B cell (primary cell): ENCODE data around the gene GLIS1. TPM values are rescaled to one million over a fixed set of nuclear protein-coding genes. Genes with fewer than 3 reads are reported as not detected.

Source experiments
- ATAC-seq: fragments of 200-7000 bp; cut with Tn5 transposase; one replicate; pipeline ENCODE4 v1.10.0; 2021; ENCODE audit warnings: low read depth, mild to moderate bottlenecking, moderate number of reproducible peaks, moderate library complexity
- CTCF ChIA-PET: fragments of 350-600 bp; sonication (Branson Sonifier 250); formaldehyde crosslinking; loops from one replicate; lab custom pipeline; 2021; ENCODE audit warnings: antibody characterized with exemption, inconsistent platforms; lab: Charles Lee
- POLR2A ChIA-PET: fragments of 350-600 bp; sonication (Branson Sonifier 250); formaldehyde crosslinking; loops from one replicate; lab custom pipeline; 2021; ENCODE audit warnings: antibody characterized with exemption; lab: Charles Lee
- DNase-seq: peaks from one replicate; pipeline ENCODE4 v3.0.0; 2013
- H2AFZ ChIP-seq: 2 replicates; pipeline ENCODE4 v1.6.1; 2012; ENCODE audit warnings: mild to moderate bottlenecking, low read depth, low read length; ENCODE audit not compliant: insufficient read depth, poor library complexity, severe bottlenecking
- H3K27ac ChIP-seq, 2 donors: 1 replicate in 1 of 2; 2 replicates in 1 of 2; pipeline ENCODE4 v1.5.1; 2012 to 2013; ENCODE audit warnings: low read length in 2 of 2, mild to moderate bottlenecking in 2 of 2, moderate library complexity in 1 of 2
- H3K27me3 ChIP-seq, 4 experiments: fragments of 200-600 bp in 1 of 4; sonication (generic) in 1 of 4; replicated peaks in 1 of 4; 1 replicate in 2 of 4; 2 replicates in 2 of 4; pipeline versions ENCODE4 v1.6.1 to v1.7.0; 2013 to 2016; ENCODE audit warnings: low read length in 3 of 4, mild to moderate bottlenecking in 2 of 4, mixed read lengths in 1 of 4, moderate library complexity in 1 of 4; ENCODE audit not compliant: insufficient read depth in 4 of 4, control insufficient read depth in 3 of 4; ENCODE audit errors: control extremely low read depth in 1 of 4
- H3K36me3 ChIP-seq, 2 experiments: replicated peaks in 1 of 2; 1 replicate in 1 of 2; 2 replicates in 1 of 2; pipeline versions ENCODE4 v1.6.1 to v1.7.1; 2013; ENCODE audit warnings: low read length in 1 of 2; ENCODE audit not compliant: insufficient read depth in 2 of 2, control insufficient read depth in 1 of 2; ENCODE audit errors: control extremely low read depth in 1 of 2, extremely low read depth in 1 of 2
- H3K4me1 ChIP-seq, 2 donors: fragments of 200-600 bp in 1 of 2; sonication (generic) in 1 of 2; 1 replicate in 1 of 2; 2 replicates in 1 of 2; pipeline versions ENCODE4 v1.5.1 to v1.6.1; 2013 to 2017; ENCODE audit warnings: low read length in 2 of 2; ENCODE audit not compliant: control insufficient read depth in 2 of 2, insufficient read depth in 2 of 2
- H3K4me2 ChIP-seq: replicated peaks from 2 replicates; pipeline ENCODE3; 2012; ENCODE audit warnings: mild to moderate bottlenecking, low read depth, low read length; ENCODE audit not compliant: poor library complexity, severe bottlenecking
- H3K4me3 ChIP-seq, 5 experiments: fragments of 200-600 bp in 1 of 5; sonication (generic) in 1 of 5; 1 replicate in 3 of 5; 2 replicates in 2 of 5; pipeline versions ENCODE4 v1.5.1 to v1.7.0; 2011 to 2016; ENCODE audit warnings: low read length in 4 of 5, mild to moderate bottlenecking in 4 of 5, low read depth in 2 of 5, control low read depth in 1 of 5, moderate library complexity in 1 of 5; ENCODE audit not compliant: insufficient read depth in 1 of 5; ENCODE audit errors: control extremely low read depth in 1 of 5, extremely low read depth in 1 of 5
- H3K79me2 ChIP-seq: fragments of 200-600 bp; sonication (generic); one replicate; pipeline ENCODE4 v1.6.0; 2016; ENCODE audit warnings: low read length; ENCODE audit not compliant: control insufficient read depth, insufficient read depth
- H3K9ac ChIP-seq: fragments of 200-600 bp; sonication (generic); 2 replicates; pipeline ENCODE4 v1.6.1; 2017; ENCODE audit warnings: mild to moderate bottlenecking, low read length, moderate library complexity
- H3K9me3 ChIP-seq, 3 donors: one replicate each; pipeline versions ENCODE4 v1.6.1 to v1.7.1; 2013; ENCODE audit warnings: low read length in 2 of 3; ENCODE audit not compliant: control insufficient read depth in 2 of 3, insufficient read depth in 1 of 3; ENCODE audit errors: control extremely low read depth in 1 of 3
- H4K20me1 ChIP-seq: 2 replicates; pipeline ENCODE4 v1.6.0; 2012; ENCODE audit warnings: mild to moderate bottlenecking, low read length; ENCODE audit not compliant: insufficient read depth, control insufficient read depth, poor library complexity, severe bottlenecking
- H3K27ac Mint-ChIP-seq: one replicate; pipeline ENCODE4 v1.8.0; 2021; ENCODE audit warnings: mixed read lengths
- H3K27me3 Mint-ChIP-seq: one replicate; pipeline ENCODE4 v1.8.0; 2021; ENCODE audit warnings: mixed read lengths
- H3K4me1 Mint-ChIP-seq: one replicate; pipeline ENCODE4 v1.8.0; 2021; ENCODE audit warnings: mixed read lengths
- H3K4me3 Mint-ChIP-seq: one replicate; pipeline ENCODE4 v1.8.0; 2021; ENCODE audit warnings: mixed read lengths
- H3K9me3 Mint-ChIP-seq: one replicate; pipeline ENCODE4 v1.8.0; 2022; ENCODE audit warnings: mixed read lengths; ENCODE audit not compliant: insufficient read depth
- CTCF ChIP-seq: fragments of 200-600 bp; IDR thresholded peaks from one replicate; pipeline ENCODE4 v1.8.0; 2022; ENCODE audit warnings: antibody characterized with exemption, mild to moderate bottlenecking
- EZH2 ChIP-seq: IDR thresholded peaks from 2 replicates; pipeline ENCODE4 v1.6.1; 2012; ENCODE audit warnings: borderline replicate concordance, low read depth, mild to moderate bottlenecking, moderate library complexity, low read length; ENCODE audit not compliant: insufficient read depth, poor library complexity, severe bottlenecking
- WGBS: methylation state at CpG from one replicate; pipeline ENCODE4 v1.1.5; 2013; ENCODE audit warnings: missing lambda C conversion rate; ENCODE audit not compliant: insufficient coverage; 5-methylcytosine and 5-hydroxymethylcytosine counted together
- intact Hi-C: fragments of 100-400 bp; cut with micrococcal nuclease; formaldehyde crosslinking; loops from one replicate; pipeline ENCODE4 v1.10.0; 2022
- polyA plus RNA-seq: library from polyadenylated mRNA; depleted of rRNA; stranded (reverse); fragments of >200 nt; gene quantifications from 2 replicates; pipeline ENCODE4 v1.2.3, GENCODE V29; 2012
- total RNA-seq, 2 donors: library from RNA; stranded (reverse); fragments of 120-200 nt in 1 of 2; gene quantifications; 1 replicate in 1 of 2; 2 replicates in 1 of 2; pipeline versions ENCODE4 v1.2.3 to v1.2.4, GENCODE V29; 2013 to 2022

GLIS1 gene
- total and polyA plus RNA-seq, 2 donors (not counting 1 experiment from before 2014, with no cell fraction given): not detected

- H4K20me1 ChIP-seq: no peaks in the 10 kb centered on the region
- Mint-ChIP-seq H3K4me3 (no peak overlapping the region), H3K27me3 (peaks cover 6% of the 10 kb centered on the region), H3K27ac (no peak overlapping the region), H3K9me3 (no peaks in the 10 kb centered on the region), H3K4me1 (no peaks in the 10 kb centered on the region)
- H3K27ac ChIP-seq: no peak overlapping the region
- no peak overlapping the region for H3K4me2 ChIP-seq
- no peak overlapping the region for H3K4me3 ChIP-seq
- TF ChIP-seq EZH2 (no peak), CTCF (no peak)
- no peak overlapping the region for H2AFZ ChIP-seq
- ChIA-PET POLR2A (no interaction called here), CTCF (no interaction called here)
- 96% methylated on average over 6 of the region's 6 CpGs for WGBS
- no peaks in the 10 kb centered on the region for H3K79me2 ChIP-seq
- intact Hi-C loops: no loop called here
- H3K27me3 ChIP-seq: no peaks in the 10 kb centered on the region
- H3K4me1 ChIP-seq: no peaks in the 10 kb centered on the region
- H3K9me3 ChIP-seq: no peaks in the 10 kb centered on the region
- ATAC-seq (no peak), DNase-seq (no peak)
- H3K36me3 ChIP-seq: no peaks in the 10 kb centered on the region
- no peak overlapping the region for H3K9ac ChIP-seq
These were observed 202.4 kb downstream of the GLIS1 start for GRCh38 chr1:53536606-53537005.

GRCh38 chr1:53535846-53536245, 203.1 kb downstream of the GLIS1 start:
- no peaks in the 10 kb centered on the region for H3K4me1 ChIP-seq
- H3K4me1 Mint-ChIP-seq: no peaks in the 10 kb centered on the region
- no peaks in the 10 kb centered on the region for H4K20me1 ChIP-seq
- DNase-seq (no peak), ATAC-seq (no peak)
- intact Hi-C loops: no loop called here
- H3K79me2 ChIP-seq: no peaks in the 10 kb centered on the region
- H3K4me3 Mint-ChIP-seq: no peak overlapping the region
- H3K27ac Mint-ChIP-seq: no peak overlapping the region
- H3K27me3 Mint-ChIP-seq: peaks cover 6% of the 10 kb centered on the region
- TF ChIP-seq CTCF: no peak
- no peak for TF ChIP-seq EZH2
- H3K36me3 ChIP-seq: no peaks in the 10 kb centered on the region
- POLR2A ChIA-PET: no interaction called here
- H2AFZ ChIP-seq: no peak overlapping the region
- H3K9me3 Mint-ChIP-seq: no peaks in the 10 kb centered on the region
- no peak overlapping the region for H3K4me3 ChIP-seq
- no peak overlapping the region for H3K9ac ChIP-seq
- H3K9me3 ChIP-seq: no peaks in the 10 kb centered on the region
- H3K27ac ChIP-seq: no peak overlapping the region
- H3K4me2 ChIP-seq: no peak overlapping the region
- WGBS: 87% methylated on average over 6 of the region's 7 CpGs
- CTCF ChIA-PET: no interaction called here
- no peaks in the 10 kb centered on the region for H3K27me3 ChIP-seq
